ENCODE measurements around the gene TMEM238L.

- TF ChIP-seq CTCF (IDR thresholded peaks at IDR 0.05) (no peak), POLR2A (IDR thresholded peaks at IDR 0.05) (no peak)
Measured at GRCh38 chr17:10756185-10756584, 47.7 kb downstream of the TMEM238L start.

Measured in esophagus squamous epithelium (tissue), 4 donors.